AML-193 (cell line): Measurements from ENCODE around the gene COL25A1.
"Not testable (repeated sequence)": the region's sequence is repeated elsewhere in the genome, so short reads cannot be mapped to it uniquely, and the experiment has no call there.

Experiments used
- DNase-seq, 2 experiments: peaks; one replicate each; lab custom pipeline; 2025; lab: John Stamatoyannopoulos, UW

Gene COL25A1

DNA sequence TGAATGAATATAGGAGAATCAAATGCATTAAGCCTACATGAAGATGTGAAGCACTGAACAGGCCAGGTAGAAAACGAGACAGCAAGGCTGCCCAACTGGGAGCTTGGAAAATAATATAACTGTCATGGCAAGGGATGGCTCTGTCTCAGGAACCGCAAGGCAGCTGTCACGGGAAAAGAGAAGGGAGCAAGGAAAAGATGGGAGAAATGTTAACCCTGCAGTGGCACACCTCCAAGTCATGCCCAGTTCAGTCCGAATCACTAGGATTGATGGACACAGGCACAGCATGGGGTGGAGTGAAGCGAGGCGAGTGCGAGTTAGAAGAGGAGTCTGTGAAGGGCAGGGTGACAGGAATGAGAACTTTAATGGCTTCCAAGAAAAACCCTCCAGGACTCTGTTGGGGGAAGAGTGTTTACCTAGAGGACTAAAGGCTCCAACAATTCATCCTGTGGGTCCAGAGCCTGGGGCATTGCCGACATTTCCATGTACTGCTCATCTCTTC lies 395.5 kb downstream of the COL25A1 start:
- DNase-seq = no peak

DNA sequence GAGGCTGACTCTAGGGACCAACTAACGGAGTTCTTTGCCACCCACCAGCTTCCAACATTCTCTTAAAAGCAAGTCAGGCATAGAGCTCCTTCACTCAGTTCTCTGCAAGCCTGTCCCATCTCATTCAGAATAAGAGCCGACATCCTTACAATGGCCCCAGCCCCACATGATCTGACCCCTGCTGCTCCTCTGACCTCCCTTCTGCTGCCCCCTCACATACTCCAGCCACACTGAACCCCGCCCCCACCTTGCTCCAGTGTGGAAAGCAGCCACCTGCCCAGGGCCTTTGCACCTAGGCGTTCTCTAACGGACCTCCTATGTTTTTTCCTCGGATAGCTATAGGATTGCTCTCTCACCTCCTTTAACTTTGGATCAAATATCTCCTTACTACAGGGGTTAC lies 396.5 kb downstream of the COL25A1 start:
- no peak for DNase-seq

DNA sequence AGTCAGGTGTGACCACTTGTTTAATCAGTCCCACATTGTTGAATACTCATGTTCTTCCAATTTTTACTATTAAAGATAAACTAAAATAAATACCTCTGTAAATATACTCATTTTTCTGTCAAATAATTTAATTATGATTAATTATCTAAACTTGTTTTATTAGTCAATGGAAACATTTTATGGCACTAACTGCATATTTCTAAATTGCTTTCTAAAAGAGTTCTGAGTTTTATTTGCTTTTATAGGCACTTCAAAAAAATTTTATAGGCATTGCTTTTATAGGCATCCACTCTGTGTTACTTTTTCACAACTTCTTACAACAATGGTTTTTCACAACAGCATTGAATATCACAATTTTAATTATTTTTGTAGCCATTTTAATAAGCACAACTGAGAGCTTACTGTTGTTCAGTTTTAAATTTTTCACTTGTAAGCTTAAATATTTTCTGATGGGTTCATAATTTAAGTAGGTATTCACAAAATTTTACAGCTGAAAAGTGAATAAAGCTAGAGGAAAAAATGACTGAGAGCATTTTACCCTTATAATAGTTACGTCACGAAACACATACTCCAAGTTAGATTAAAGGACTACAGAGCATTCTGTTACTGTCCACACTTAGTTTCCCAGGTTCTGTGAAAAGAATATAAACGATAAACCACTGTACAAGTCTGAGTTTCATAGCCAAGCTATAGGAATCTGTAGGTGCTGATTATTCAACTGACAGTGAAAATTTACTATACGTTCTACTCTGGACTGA lies 398.8 kb downstream of the COL25A1 start:
- no peak for DNase-seq

DNA sequence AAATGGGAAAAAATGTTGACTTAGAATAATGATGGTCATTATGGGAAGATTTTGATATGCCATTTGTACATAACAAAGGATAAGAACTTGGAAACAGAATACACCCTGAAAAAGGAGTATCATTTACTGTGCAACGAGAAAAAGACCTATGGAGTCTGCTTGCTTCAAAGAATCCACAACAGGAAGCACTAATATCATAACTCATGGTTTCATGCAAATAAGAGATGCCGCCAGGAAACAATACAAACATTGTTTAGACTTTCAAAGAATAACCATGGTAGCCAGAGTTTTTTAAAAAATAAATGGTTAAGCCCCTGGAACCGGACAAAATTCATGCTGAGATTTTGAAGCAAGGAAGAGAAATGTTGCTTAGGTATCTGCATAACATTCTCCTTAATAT lies 399.7 kb downstream of the COL25A1 start:
- no peak for DNase-seq

DNA sequence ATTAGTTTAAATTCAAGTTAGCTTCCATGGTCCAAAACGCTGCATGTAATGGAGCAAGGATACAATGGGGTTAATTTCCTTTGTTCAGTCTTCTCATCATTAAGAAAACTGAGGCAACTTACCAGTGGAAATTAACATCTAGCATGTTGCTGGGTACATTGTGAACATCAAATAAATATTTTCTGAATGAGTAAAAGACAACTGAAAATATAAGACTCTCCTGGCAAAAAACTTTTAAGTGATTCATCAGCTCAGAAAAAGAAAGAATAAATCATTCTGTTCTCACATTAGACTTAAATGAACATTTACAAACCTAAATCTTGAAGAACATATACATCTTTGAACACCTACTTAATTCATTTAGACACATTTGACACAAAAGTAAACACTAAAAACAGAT lies 401.2 kb downstream of the COL25A1 start:
- DNase-seq = no peak

DNA sequence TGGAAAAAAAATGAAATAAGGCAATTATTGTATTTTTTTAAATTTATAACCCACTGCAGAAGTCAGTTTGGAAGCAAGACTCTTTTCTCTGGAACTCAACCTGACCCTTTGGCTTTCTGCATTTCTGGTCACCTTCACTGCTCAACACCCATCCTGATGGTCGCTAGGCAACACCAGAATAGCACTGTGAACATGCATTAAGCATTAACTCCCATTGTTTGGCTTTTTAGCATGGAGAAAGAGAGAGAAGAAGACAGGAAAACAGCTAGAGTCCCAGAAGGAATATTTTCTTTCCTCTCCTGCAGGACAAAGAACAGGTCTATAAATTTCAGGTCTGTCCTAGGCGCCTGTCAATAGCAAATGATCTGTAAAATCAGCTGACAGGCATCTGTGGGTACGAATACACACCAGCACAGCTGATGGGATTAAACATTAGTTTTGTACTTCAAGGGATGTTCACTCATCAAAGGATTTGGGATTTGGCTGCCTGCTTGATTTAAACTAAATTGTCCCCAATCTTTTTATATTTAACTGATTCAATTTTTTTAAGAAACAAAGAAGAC lies 402.4 kb downstream of the COL25A1 start:
- DNase-seq = no peak

DNA sequence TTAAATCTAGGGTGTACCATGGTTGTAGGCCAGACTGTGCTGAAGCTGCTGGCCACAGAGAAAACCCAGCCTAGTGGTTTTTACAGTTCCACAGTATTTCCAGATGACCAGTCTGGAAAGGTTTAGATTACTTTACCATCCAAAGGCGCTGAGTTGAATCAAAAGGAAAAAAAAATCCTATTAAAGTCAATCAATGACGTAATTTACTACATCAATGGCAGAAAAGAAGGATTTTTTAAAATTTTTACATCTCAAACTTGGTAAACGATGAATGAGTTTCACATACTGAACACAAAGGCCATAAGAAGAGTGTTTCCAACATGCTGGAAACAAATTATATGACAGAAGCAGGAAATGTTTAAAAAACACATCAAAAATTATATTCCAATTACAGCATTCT lies 409.0 kb downstream of the COL25A1 start:
- no peak for DNase-seq

DNA sequence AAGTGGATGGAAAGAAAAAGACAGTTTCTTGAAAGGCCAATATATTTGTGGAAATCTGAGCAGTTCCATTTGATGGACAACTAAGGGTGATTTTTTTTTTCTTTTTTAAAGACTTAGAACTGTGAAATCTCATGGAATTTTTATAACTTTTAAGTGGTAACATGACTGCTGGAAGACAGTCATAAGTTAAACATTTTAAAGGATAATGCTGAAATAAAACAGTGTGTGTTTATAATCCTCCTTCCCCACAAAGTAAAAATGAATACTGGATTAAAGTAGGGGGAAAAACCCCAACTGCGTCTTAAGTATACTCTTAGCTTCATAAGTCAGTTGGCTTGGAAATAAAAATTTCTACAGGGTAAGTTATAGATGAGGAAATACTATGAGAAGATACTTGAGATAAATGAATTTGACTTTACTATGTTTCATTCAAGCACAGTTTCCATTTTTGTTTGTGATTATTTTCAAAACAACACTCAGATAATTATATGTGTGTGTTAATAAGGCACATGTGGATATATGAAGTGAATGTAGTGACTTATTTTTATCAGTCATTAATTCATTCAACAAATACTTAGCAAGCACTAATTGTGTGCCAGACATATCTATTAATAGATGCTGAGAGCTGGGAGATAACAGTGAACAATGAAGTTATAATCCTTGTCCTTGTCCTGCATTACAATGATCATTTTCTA lies 410.4 kb downstream of the COL25A1 start:
- no peak for DNase-seq

DNA sequence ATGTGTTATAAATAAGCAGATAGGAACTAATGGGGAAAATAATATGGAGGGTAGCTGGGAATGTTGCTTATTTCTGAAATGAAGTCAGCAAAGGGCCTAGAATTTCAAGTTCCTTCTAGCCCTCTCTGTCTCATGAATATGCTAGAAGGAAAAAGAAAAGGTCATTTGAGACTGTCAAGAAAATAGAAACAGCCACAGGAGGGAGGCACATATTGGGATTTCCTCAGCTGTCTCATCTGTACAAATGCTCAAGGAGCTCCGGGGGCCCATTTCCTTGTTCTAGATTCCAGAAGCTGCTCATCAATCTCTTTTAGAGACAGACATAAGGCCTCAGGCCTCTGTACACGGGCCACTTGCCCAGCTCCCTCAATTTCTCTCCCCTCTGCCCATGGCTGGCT lies 412.0 kb downstream of the COL25A1 start:
- no peak for DNase-seq

DNA sequence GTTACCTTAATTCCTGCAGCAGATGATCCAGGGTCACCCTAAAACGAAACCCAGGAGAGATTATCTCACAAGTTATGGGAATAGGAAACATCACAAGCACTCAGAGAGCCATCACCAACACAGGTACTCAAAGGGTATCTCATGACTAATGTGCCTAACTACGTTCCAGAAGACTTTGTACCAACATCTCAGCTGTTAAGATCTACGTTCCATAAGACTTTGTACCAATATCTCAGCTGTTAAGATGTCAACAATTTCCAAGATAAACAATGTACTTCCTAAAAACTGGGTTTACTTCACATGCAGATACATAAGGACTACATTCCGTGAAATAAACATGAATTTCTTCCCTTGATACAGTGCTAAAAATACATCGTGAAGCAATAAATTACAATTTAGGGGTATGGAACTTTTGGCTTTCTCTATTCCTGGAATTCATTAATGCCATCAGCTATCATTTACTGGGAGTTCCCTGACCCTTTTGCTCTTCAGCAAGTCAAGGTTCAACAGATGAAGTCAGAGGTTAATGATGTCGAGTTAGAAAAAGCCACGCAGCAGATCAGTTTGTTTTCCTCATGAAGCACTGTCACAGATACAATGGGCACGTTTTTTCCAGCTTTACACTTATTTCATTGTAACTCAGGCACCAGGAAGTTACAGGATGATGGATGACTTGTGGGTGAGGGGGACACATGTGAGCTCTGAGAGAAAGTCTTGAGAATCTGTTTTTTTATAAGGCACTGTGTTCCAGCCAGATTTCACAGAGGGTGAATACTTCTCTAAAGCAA lies 412.6 kb downstream of the COL25A1 start:
- no peak for DNase-seq

DNA sequence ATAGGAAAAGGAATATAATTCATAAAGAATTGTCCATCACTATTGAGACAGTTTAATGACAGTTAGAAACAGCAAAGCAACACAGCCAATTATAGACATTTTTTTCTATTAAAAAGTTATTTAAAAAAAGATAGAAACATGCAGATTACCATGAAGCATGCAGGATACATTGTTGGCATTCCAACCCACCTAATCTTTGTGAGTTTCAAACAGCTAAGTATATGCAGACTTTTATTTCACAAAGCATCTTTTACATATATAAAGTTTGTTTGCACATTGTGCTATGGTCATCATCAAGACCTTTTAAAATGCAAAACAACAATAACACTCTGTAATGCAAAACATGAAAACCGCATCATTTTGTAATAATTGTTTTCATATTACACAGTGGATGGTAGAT lies 413.7 kb downstream of the COL25A1 start:
- DNase-seq = no peak

DNA sequence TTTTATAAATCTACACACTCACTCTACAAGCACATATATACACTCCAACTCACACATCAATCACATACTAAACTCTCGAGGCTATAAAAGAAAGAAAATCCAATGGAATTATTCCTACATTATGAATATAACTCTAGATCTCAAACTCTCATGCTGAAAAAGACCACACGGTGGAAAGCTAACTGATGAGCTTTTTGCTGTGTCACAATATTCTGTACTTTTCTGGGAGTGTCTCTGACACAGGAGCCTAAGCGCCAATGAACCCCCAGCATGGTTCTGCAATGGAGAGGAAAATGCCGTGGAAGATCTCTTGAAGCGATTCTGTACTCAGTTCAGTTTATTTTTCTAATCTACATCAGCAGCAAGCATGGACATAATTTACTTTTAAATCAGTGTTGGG lies 415.4 kb downstream of the COL25A1 start:
- no peak for DNase-seq

DNA sequence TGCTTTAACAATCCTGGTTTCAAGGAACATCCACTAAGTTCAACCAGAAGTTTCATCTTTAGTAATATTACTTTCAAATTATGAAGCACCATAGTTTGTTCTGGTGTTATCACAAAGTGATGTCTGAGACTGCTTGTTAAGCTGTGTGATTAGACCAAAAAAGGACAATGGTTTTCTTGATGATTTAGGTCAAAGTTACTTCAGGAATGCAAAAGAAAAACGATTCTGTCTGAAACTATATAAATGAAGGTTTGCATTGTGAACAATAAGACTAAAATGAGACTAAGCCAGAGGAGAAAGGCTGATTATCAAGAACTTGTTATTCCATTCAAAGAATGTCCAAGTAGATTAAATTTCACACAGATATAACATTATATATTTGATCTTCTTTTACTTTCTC lies 417.2 kb downstream of the COL25A1 start:
- no peak for DNase-seq

DNA sequence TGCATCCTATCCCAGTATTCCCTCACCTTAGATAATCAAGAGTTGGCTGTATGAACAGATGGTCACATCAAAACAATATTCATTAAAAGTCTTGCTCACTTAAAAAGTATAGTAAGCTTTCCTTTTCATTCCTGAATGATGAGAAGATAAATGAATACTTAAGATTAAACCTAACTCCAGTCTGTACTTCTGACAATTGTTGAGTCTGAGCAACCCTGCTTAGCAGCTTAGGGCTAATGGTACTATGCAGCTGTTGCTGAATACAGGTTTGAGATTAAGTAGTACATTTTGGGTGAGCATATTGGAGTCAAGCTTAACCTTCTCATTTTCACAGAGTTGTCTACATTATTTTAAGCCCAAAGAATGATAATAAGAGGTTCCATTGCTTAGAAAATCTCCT lies 417.9 kb downstream of the COL25A1 start:
- DNase-seq = no peak

DNA sequence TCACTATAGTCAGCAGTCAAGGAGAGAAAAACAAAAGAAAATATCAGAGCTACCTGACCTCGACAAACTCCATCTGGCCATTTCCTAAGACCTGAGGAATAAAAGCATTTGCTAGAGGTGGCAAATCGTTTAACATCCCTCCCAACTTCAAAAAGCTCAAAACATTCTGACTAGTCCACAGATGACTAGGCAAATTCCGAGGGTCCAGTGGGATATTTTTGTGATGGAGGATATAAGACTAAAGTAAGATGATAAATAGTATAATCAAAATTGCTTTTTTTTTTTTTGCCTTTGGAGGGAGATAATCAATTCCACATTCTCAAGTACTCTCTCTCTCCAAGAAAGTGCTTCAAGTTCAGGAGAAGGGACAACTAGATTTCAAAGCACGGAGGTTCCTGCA lies 420.5 kb downstream of the COL25A1 start:
- no peak for DNase-seq

DNA sequence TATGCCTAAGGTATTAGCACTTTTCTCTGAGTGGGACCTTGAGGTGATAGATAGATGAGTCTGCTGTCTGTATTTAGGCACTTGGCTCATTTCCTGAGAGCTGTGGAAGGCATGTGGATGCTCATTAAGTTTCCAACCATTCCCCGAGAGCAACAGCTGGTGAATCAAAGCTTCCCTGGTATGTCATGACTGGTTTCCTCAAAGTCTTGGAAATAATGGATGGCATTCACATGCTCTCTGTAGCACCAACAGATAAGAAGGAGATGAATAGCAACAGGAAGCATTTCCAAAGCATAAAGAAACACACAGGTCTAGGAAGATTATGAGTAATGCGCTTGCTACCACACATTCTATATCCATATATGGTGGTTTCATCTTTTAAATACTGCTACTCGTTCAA lies 421.3 kb downstream of the COL25A1 start:
- DNase-seq = no peak

DNA sequence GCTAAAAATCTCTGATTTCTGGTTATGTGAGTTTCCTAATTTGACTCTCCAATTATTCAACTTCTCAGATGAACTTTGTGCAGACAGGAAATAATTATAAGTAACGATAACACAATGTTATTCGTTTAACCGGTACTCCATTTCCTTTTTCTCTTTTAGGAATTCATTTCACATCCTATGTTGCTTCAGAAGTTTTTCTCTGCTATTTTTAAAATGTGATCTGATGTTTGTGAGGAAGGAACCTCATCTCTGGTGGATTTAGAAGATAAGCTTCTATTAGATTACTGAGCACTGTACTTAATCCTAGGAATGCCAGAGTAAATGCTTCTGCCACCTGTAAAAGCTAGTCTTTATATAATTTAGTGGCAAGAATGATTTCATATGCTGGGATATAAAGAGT lies 423.7 kb downstream of the COL25A1 start:
- no peak for DNase-seq

DNA sequence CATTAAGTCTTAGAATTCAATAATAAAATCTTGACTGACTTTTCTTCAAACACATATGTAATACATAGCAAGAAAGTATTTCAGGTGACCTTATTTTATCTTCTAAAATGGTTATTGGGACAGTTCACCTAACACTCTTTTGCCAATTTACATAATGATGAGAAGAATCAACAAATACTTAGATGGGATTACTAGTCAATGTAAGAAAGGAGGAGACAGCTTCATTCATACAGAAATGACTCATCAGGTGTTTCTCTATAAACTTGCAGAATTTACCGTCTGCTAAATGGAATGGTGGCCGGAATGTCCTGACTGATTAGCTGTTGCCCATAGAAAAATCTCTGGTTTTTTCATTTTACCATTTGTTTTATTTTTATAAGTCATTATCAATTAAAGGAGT lies 424.6 kb downstream of the COL25A1 start:
- DNase-seq = no peak

DNA sequence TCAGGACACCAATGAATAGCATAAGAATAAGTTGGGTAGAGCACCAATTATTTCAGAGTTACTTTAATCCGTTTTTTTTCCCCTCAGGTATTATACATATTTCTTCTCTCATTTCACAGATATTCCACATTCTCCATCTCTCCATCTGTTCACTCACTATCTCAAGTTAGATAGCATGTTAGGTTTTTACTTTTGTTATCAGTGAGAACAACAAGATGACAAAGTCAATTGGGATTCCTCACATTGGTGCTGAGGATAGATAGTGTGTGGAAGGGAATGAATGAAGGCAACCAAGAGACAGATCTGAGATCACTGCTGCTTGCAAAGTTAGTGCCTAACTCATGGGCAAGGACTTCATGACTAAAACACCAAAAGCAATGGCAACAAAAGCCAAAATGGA lies 427.7 kb downstream of the COL25A1 start:
- DNase-seq = no peak

DNA sequence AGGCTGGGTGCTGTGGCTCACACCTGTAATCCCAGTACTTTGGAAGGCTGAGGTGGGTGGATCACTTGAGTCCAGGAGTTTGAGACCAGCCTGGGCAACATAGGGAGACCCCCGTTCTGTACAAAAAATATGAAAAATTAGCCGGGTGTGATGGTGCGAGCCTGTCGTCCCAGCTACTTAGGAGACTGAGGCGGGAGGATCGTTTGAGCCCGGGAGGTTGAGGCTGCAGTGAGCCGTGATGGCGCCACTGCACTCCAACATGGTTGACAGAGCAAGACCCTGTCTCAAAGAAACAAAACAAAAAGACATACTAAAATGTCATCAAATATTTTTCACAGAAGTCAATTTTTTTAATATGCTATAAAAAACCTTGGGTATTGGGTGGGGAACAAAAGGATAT lies 432.5 kb downstream of the COL25A1 start:
- not testable (repeated sequence) for DNase-seq

DNA sequence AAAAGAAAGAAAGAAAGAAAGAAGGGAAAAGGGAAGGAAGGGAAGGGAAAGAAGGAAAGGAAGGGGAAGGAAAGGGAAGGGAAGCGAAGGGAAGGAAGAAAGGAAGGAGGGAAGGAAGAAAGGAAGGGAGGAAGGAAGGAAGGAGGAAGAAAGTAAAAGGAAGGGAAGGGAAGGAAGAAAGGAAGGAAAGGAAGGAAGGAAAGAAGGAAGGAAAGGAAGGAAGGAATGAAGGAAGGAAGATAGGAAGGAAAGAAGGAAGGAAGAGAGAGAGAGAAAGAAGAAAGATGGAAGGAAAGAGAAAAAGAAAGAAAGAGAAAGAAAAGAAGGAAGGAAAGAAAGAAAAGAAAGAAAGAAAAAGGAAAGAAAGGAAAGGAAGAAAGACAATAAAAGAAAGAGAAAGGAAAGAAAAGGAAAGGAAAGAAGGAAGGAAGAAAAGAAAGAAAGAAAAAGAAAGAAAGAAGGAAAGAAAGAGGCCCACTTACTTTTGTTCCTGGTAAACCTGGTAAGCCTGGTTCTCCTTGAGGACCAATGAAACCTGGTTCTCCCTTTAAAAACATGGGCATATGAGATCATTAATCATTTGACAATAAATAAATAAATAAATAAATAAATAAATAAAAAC lies 433.7 kb downstream of the COL25A1 start:
- DNase-seq = no peak

DNA sequence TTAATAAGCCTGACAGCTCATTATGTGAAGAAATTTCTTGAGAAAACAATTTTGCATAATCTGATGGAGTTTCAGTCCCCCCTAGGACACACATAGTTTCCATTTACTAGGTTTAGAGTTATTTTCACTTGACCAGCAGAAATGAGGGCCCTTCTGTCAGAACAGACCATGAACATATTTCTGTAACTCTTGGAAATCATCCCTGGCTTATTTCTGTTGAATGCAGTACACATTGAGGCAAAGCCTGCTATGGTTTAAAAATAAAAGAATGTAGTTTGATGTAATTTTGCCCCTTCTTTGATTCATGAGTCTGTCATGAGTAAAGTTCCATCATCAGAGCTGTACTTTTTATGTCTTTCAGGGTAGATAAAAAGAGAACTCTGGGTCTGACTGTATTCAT lies 435.0 kb downstream of the COL25A1 start:
- DNase-seq = no peak
